Endothelial cell of umbilical vein (primary cell): ENCODE data around the gene AOX1.

Experiments used
- CTCF ChIP-seq, 2 donors: IDR thresholded peaks; 1 replicate in 1 of 2; 2 replicates in 1 of 2; pipeline ENCODE4 v1.5.1; 2011; ENCODE audit warnings: low read length in 2 of 2, mild to moderate bottlenecking in 2 of 2, moderate library complexity in 2 of 2, control low read depth in 1 of 2, inconsistent platforms in 1 of 2, low read depth in 1 of 2; ENCODE audit not compliant: insufficient read depth in 1 of 2; ENCODE audit errors: extremely low read depth in 1 of 2
- EZH2 ChIP-seq: IDR thresholded peaks from 2 replicates; pipeline ENCODE4 v1.6.1; 2012; ENCODE audit warnings: borderline replicate concordance, low read depth, mild to moderate bottlenecking, moderate library complexity, low read length, inconsistent platforms; ENCODE audit not compliant: severe bottlenecking
- FOS ChIP-seq: IDR thresholded peaks from 2 replicates; pipeline ENCODE4 v1.6.1; 2011; ENCODE audit warnings: mild to moderate bottlenecking, low read length, moderate library complexity, borderline replicate concordance; ENCODE audit not compliant: insufficient read depth
- GATA2 ChIP-seq: IDR thresholded peaks from 2 replicates; pipeline ENCODE4 v1.7.0; 2011; ENCODE audit warnings: low read depth, mild to moderate bottlenecking, moderate library complexity, mixed read lengths, low read length; ENCODE audit not compliant: insufficient read length, insufficient read depth
- MAX ChIP-seq: IDR thresholded peaks from 2 replicates; pipeline ENCODE4 v1.6.1; 2011; ENCODE audit not compliant: insufficient read depth, insufficient read length
- POLR2A ChIP-seq: IDR thresholded peaks from 2 replicates; pipeline ENCODE4 v1.6.1; 2012; ENCODE audit warnings: low read depth, mild to moderate bottlenecking, control low read depth, low read length
- POLR2AphosphoS5 ChIP-seq: IDR thresholded peaks from 2 replicates; pipeline ENCODE4 v1.6.1; 2012; ENCODE audit warnings: low read depth, mild to moderate bottlenecking, control low read depth, low read length, moderate library complexity; ENCODE audit not compliant: insufficient read depth

- no peak for TF ChIP-seq CTCF (IDR thresholded peaks at IDR 0.05; ENCODE audit: extremely low read depth in 1 of 2, insufficient read depth in 1 of 2, low read depth in 1 of 2, low read length in 2 of 2)
- TF ChIP-seq GATA2 = no peak
- TF ChIP-seq POLR2A = no peak
- no peak for TF ChIP-seq FOS
- TF ChIP-seq EZH2 = no peak
- TF ChIP-seq MAX = no peak
- TF ChIP-seq POLR2AphosphoS5 = no peak
Measured at GRCh38 chr2:200708943-200709342, 123.1 kb downstream of the AOX1 start.
